ENCODE measurements around the gene DTNB. TPM values are rescaled to one million over a fixed set of nuclear protein-coding genes. Genes with fewer than 3 reads are reported as not detected.

Gene DTNB
- total and polyA plus RNA-seq, 10 of the 15 experiments (the other 5 are each of a cell fraction or from before 2014, with no cell fraction given): 4.5 to 30.6 (median 11.9) TPM

- ChIA-PET CTCF (interaction anchor here (1.1 kb wide), 1 partner anchor 35 kb away, joined by 4 read pairs; no protein-coding TSS in a partner anchor), RAD21 (ENCODE audit: unreplicated experiment) (no interaction called here), SMC1A (ENCODE audit: uncharacterized antibody, unreplicated experiment) (interaction anchor here (1.9 kb wide), 1 partner anchor 35 kb away, joined by 4 read pairs; no protein-coding TSS in a partner anchor), POLR2A (no interaction called here)
- in situ Hi-C loops (cut with MboI) (no loop called here), intact Hi-C loops (cut with micrococcal nuclease; ENCODE audit: unreplicated experiment) (loop anchor here (5.0 to 10.0 kb wide), 2 partner anchors 39 to 224 kb away; no protein-coding TSS in a partner anchor)
- Histone ChIP-seq H2AFZ (ENCODE audit: control insufficient read depth, low read depth, low read length) (no peak overlapping the region), H3K79me2 (ENCODE audit: control insufficient read depth, insufficient read depth, low read length) (peaks cover 22% of the 10 kb centered on the region), H3K27me3 (replicated peaks in 1 of 2; ENCODE audit: control insufficient read depth in 2 of 2, insufficient read depth in 2 of 2, low read length in 1 of 2) (no peaks in the 10 kb centered on the region), H3K9ac (ENCODE audit: control insufficient read depth, insufficient read depth, low read length) (peak overlapping the region; percentile 61; the same call in 1 of the 2 replicates), H3K27ac (ENCODE audit: control insufficient read depth, insufficient read depth) (no peak overlapping the region; the same call in 1 of the 2 replicates), H3K4me1 (ENCODE audit: control insufficient read depth, insufficient read depth, low read length) (peaks cover 8% of the 10 kb centered on the region), H3K4me2 (ENCODE audit: control insufficient read depth, insufficient read depth) (no peak overlapping the region), H3K9me3 (replicated peaks; ENCODE audit: control insufficient read depth, insufficient read depth, low read length) (no peaks in the 10 kb centered on the region), H3K4me3 (no peak overlapping the region; the same call in 1 of the 2 replicates), H3K36me3 (ENCODE audit: control insufficient read depth in 2 of 2, insufficient read depth in 2 of 2, low read length in 1 of 2) (no peaks in the 10 kb centered on the region; a peak in 1 of 4 replicates), H4K20me1 (ENCODE audit: control insufficient read depth, insufficient read depth) (peaks cover 3% of the 10 kb centered on the region; the same call in 1 of the 2 replicates)
- no peak for ATAC-seq
- no CpG with 5 or more reads among the region's 104 CpGs for WGBS (ENCODE audit: insufficient coverage, insufficient replicate concordance, low lambda C conversion rate, missing lambda C conversion rate)
- BruUV-seq (replicated peaks): no TSS peak
- no peak for DNase-seq (ENCODE audit: low read depth, low spot score)
- FAIRE-seq: no peak
- TF ChIP-seq EGR1 (IDR thresholded peaks at IDR 0.05; ENCODE audit: borderline replicate concordance in 1 of 2, low read depth in 2 of 2, low read length in 2 of 2) (peak in 1 of 2 experiments; percentile 77; a peak in 2 of 3 replicates), YY1 (IDR thresholded peaks at IDR 0.05; ENCODE audit: low read depth, low read length) (peak; percentile 41; the same call in 1 of the 2 replicates), POLR2A (IDR thresholded peaks at IDR 0.05; ENCODE audit: low read depth, low read length) (0 out of 2 replicates have a peak, but pooled peaks have one; percentile 5), ZNF592 (IDR thresholded peaks at IDR 0.05) (no peak)
Observed at GRCh38 chr2:25341011-25341727, 332.2 kb downstream of the DTNB start.

Data from GM12878 (cell line).